NCI-H1417 treated with DMSO at 0.1 percent for 48 hours (cell line): ENCODE data around the gene GRK5.

ENCODE experiments used
- DNase-seq: peaks from one replicate; lab custom pipeline; 2025; lab: John Stamatoyannopoulos, UW

GRK5 gene

DNA sequence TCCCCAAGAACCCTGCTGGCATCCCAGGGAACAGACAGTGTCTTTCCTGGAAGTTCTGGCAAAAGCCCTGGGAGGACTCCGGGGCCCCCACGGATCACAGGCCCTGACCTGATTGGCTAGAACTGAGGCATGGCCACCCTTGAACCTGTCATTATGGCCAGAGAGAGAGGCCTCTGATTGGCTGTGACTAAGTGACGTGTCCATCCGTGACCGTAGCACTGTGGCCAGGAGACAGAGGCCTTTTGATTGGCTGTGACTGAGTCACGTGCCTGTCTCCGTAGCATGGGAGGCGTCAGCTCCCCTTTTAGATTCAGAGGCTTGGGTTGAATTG lies 171.3 kb downstream of the GRK5 start:
- DNase-seq, result no peak

DNA sequence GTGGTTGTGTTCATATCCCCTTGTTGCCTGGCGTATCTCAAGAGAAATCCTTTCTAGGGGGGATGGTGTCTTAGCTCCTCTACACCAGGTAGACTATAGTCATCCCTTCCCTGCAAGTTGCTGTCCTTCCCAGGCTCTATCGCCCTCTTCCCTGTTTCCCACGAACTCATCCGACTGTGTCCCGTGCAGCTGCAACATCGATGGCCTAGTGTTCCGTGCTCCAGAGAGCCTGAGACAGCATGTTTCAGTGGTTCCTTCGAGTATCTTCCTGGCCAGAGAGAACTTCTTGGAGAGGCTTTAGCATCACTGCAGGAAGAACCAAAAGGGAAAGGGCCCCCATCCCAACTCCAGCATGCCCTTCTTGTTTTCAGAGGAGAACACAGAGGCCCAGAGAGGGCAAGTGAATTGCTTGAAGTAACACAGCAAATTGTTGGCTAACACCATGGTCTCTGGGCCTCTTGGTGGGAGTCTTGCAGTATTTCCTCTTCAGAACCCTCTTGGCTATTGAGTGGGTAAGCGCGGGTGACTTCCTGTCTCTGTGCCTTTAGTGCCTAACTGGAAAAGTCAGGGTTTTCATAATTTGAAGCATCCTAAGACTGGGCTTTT lies 172.2 kb downstream of the GRK5 start:
- DNase-seq, result no peak

DNA sequence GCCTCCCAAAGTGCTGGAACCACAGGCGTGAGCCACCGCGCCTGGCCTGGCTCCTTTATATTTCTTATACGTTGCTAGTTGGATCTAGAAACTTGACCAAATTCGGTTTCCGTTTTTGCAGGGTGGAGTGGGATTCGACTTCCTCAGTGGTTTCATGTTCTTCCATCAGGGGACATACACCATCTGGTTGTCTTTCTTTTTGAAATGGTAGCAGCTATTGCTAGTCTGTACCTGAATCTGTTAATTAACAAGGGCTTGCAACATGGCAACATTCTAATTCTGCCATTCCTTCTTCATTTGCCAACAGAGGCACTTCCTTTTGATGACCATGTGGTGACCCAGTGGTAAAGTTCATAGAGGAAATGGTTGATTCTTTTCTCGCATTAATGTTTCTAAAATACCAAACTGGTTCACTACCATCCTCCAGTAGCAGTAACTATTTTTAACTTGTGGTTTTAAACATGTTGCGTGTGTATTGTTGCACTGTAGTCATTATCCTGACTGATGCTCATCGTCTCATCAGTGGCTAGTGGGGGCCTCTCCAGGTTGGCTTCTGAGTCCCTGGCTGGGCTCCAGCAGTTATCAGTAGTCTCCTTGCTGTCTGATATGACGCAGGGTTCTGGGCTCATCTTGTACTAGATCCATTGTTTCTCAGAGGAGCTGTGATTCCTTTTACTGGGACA lies 175.9 kb downstream of the GRK5 start:
- no peak for DNase-seq

DNA sequence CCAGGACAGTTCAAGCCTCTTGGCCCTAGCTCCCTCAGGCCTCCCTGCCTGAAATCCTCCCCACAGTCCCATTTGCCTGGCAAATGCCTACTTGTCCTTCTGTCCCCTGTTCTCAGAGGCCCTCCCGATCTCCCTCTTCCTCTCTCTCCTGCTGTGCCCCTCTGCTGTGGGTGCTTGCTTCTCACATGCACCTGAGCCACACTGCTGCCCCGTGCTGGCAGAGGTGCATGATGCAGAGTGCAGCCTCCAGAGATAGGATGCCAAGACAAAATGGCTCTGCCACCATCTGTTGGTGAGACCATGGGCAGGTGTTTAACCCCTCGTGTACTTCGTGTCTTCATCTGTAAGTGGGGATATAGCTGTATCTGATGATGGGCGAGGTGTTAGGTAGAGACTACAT lies 176.8 kb downstream of the GRK5 start:
- no peak for DNase-seq

DNA sequence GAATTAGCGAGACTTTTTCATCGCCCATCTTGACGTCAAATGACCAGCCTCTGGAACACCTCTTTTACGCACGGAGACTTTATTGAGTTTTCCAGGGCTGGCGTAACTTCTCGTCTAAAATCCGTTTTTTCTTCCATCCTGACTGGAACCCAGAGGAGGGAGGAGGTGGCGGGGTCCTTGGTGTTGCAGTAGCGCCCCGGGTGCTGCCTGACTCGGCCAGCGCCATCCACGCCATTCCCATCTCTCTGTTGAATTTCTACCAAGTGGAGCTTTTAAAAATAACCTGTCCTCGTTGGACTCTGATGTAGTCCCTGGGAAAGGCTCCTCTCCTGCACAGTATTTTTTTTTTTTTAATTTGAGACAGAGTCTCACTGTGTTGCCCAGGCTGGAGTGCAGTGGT lies 179.3 kb downstream of the GRK5 start:
- no peak for DNase-seq

DNA sequence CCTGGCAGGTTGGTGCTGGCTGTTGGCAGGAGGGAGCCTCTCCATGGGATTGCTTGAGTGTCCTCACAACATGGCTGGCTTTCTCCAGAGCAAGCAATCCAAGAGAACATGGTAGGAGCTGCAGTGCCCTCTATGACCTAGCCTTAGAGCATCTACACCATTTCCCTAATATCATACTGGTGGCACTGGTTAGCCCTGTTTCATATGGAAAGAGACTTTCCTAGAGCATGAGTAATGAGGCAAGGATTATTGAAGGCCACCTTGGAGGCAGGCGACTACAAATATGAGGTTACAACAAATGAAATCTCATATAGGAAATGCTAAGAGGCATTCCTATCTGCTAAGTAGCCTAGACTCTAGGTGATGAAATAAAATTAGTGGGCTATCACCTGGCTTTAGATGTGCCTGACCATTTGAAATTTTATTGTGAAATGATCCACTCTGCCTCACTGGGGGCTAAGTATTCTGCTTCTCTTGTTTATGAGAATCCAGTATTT lies 181.5 kb downstream of the GRK5 start:
- no peak for DNase-seq

DNA sequence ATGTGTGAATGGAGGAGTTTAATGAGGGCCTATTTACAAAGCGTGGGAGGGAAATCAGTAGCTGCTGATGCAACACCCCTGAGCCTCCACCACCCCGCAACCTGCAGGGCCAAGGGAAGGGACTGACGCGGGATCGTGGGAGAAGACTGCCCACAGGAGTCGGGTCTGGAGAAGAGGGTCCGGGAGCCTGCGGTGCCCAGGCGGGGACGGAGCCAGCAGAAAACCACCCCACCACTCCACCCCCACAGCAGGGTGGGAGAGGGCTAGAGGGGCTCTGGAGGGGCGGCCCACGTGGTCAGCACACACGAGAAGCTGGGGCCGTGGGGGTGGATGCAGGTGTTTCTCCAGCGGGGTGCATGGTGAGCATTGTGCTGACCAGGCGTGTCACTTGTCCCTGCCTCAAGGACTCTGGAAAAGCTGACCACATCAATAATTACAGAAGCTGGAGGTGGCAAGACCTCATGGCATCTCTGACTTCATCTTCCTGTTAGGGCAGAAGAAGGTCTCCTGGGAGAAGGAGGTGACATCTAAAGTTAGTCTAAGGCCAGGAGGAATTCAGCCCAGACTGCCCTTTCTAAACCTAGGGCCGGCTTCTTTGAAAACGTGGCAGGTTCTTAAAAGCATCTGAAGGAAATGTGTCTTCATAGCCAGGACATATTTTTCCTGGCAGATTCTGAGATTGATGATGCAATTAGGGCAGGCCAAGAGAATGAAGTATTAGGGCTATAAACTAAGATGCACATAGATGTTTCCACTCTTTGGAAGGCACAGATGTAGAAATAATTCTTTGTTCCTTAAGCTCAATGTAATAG lies 184.3 kb downstream of the GRK5 start:
- DNase-seq, result no peak

DNA sequence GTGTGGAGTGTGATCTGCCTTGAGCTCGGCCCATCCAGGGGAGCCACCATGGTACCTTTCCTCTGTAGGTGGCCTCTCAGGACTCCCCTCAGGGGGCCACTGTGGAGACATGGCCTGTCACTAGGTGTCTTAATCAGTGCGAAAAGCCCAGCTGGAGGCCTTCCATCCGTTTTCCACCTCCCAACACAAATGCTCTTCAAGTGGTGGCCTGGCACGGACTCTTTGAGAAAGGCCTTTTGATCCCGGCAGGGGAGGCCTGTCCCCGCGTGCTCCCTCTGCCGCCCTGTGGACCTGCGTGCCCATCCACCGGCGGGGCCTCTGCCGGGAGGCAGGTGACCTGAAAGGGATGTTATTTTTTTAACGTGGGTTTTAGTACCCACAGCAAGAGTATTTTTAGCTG lies 185.6 kb downstream of the GRK5 start:
- DNase-seq, result no peak

DNA sequence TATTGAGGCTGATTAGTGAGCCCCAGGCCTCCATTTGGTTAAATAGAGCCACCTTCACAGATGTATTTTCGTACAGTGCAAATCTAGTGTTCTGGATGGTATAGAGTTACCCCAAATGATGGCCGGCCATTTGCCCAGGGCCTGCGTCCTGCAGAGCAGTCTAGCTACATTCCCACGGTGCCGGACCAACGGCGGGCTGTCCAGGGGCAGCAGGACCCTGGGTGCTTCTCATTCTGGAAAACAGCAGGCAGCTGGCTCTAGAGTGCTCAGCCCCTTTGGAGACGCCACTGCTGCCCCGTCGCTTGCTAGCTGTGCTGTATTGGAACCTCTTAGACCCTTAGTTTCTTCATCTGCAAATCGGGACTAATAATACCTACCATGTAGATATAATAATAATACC lies 186.1 kb downstream of the GRK5 start:
- no peak for DNase-seq

DNA sequence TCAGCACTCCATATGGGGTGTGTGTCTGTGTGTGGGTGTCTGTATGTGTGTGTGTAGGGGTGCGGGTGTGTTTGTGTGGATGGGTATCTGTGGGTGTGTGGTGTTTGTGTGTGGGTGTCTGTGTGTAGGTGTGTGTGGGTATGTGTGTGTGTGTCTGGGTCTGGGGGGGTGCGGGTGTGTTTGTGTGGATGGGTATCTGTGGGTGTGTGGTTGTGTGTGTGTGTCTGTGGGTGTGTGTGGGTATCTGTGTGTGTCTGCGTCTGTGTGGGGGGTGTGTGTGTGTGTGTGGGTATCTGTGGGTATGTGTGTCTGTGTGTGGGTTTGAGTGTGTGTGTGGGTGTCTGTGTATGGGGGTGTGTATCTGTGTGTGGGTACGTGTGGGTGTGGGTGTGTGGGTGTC lies 186.5 kb downstream of the GRK5 start:
- no peak for DNase-seq

DNA sequence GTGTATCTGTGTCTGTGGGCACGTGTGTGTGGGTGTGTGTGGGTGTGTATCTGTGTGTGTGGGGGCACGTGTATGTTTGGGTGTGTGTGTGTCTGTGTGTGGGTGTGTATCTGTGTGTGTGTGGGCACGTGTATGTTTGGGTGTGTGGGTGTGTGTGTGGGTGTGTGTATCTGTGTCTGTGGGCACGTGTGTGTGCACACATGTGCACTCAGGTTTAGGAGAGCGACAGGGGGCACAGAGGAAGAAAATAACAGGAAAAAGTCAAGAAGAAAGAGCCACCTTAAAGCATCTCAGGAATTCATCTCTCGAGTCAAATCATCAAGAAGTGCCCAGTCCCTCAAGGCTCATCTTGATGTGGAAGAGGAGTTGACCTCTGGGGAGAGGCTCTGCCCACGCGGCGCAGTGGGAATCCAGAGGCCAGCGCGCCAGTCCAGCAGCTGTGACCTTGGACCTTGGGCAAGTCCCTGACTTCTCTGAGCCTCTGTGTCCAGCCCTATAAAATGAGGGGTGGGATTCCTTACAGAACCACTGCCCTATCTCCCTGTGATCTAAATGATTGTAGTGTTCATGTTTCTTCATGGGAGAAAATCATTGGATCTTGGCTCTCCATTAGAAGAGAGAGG lies 187.4 kb downstream of the GRK5 start:
- DNase-seq, result no peak

DNA sequence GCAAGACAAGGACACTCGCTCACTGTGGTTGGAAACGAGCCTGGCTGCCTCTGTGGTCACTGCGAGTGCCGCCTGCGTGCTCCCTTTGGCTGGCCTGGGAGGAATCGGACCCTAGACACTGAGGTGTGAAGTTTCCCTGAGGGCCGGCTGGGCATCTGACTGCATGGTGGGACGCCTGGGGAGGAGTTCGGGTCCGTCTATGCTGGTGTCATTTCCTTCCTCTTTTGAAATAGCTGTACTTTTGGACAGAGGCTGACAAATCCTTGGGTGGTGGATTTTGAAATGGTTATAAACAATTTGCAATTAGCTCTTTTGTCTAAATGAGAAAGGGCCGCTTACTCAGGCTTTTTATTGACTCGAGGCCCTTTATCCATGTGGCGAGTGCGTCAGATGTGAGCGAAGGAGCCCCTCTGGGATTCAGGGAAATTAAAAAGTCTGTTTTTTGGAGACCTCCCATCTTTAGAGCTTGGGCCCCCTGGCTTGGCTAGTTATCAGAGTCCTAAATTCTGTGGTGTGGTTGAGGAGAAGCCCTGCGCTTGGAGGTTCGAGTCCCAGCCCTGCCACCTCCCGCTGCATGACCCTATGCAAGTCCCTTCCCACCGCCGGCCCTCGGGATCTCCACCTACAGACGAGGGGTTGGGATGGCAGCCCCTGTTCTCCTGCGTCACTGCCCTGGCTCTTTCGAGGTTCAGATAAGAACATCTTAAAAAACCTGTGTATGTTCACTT lies 188.1 kb downstream of the GRK5 start:
- DNase-seq, result no peak

DNA sequence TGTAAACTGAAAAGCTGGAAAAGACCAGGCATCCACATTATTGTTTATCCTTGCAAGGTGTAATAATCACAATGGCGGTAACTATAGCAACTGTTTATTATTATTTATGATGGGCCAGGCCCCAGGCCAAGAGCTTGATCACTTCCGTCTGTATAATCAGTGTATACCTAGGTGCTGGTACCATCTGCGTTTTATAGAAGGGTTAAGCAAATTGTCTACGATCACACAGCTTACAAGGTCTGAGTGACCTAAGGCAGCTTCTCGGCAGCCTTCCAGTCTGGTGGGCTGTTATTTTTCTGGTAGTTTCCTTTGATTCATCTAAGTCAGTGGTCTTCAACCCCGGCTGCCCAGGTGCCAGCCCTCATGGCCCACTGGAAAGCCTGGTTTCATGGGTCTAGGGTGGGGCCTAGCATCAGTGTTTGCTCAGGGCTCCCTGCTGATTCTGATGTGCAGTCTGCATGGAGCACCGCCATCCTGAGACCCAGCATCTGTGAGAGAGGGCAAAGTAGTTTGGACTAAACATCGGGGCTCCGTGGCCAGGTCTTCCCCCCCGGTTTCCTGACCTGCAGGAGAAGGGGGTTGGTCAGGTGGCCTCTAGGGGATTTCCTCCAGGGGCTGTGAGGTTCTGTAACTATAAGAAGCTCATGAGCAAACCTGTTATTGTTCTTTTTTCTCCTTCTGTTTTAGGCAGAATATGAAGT lies 188.8 kb downstream of the GRK5 start:
- DNase-seq, result no peak

DNA sequence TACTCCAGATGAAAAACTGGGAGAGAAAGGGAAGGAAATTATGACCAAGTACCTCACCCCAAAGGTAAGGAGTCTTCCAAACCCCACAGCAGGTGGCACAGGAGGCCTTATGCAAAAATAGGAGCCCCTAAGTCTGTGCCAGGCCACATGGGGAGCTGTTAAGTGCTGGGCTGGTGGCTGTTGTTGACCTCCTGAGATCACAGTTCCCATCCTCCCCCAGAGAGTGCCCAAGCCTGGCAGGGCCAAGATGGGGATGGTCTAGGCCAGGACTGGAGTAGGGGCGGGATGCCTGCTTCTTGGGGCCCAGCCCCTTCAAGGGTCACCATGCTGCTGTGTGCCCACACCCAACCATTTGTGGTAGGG lies 189.3 kb downstream of the GRK5 start:
- DNase-seq, result no peak

DNA sequence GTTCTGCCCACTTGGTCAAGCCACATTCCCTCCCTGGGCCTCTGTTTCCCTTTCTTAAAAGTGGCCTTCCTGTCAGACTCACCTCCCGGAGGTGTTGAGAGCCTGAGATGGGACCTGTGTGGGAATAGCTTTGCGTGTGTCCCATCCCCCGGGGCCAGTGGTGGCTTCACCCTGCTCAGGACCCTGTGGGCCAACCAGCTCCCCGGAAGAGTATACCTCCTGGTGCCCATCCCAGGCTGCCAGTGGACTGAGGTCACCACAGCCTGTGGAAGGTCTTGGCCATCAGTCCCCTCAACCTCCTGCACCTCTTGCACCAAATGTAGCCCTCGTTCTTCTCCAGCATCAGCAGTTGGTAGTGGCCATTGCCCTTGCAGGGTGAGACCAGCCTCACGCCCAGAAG lies 190.0 kb downstream of the GRK5 start:
- DNase-seq, result no peak

DNA sequence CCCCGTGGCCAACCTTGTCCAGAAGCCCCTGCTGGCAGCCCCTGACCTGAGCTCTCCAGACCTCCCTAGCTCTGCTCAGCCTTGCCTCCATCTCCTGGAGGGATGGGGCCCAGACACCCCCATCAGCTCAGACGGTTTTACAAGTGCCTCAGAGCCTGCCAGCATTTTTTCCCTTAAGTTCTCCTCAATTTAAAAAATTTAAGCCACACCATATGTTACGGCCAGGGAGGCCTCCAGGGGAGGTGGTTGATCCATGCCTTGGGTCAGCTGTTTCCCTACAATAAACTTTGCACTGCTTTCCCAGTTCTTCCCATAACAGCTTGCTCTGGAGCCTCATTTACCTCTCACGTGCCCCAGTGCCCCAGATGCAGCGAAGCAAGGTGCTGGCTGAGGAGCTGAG lies 191.6 kb downstream of the GRK5 start:
- DNase-seq, result no peak

DNA sequence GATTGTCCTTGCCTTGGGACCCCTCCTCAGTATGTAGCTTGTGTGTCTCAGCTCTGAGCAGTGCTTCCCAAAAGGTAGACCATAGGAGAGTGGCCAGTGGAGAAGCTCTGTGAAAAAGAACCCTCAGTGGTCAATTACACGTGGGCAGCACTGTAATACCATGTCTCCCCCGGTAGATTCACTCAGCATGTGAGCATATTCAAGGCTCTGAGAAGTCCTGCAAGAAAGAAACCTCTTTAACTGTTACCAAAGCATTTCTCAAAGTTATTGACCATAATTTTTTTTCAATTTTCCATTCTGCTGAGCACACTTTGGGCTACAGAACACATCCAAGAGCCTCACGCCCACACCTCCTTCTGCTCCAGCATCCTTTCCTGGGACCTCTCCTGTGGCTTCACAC lies 192.1 kb downstream of the GRK5 start:
- no peak for DNase-seq

DNA sequence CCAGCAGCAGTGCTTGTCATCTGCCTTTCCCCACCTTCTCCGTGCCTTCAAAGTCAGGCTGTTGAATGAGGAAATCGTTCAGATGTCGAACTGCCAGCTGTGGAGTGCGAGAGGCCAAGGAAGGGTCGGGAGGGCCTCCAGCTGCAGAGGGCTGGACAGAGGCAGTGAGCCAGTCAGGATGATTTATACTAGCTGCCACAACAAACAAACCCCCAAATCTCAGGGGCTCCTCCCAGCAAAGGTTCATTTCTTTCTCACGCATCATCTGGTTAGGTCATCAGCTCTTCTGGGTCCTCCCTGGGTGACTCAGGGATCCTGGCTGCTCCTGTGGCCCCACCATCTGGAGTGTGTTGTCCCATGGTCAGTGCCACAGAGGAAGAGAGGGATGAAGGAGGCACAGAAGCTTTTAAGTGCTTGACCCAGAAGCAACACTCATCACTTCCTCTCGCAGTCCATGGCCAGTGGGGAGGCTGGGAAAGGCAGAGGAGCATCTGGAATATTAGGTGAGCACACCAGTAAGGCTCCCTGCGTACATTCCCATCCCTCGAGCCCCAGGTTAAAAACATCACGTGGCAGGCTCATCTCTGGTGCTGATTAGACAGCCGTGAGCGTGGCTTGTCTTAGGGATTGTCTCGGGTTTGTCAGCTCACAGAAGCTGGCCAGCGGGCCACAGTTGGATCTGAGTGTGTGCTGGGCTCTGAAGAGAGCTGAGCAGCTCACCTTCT lies 194.5 kb downstream of the GRK5 start:
- no peak for DNase-seq

DNA sequence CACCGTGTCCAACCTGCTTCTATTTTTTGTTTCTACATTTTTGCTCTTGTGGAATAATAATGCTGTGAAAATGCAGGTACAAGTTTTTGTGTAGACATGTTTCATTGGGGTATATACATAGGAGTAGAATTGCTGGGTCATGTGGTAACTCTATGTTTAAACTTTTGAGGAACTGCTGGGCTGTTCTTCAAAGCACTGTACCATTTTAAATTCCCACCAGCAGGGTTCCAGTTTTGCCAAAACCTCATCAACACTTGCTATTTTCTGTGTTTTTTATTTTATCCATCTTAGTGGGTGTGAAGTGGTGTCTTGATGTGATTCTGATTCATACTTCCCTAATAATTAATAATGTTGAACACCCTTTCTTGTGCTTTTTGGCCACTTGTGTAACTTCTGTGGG lies 196.6 kb downstream of the GRK5 start:
- no peak for DNase-seq

DNA sequence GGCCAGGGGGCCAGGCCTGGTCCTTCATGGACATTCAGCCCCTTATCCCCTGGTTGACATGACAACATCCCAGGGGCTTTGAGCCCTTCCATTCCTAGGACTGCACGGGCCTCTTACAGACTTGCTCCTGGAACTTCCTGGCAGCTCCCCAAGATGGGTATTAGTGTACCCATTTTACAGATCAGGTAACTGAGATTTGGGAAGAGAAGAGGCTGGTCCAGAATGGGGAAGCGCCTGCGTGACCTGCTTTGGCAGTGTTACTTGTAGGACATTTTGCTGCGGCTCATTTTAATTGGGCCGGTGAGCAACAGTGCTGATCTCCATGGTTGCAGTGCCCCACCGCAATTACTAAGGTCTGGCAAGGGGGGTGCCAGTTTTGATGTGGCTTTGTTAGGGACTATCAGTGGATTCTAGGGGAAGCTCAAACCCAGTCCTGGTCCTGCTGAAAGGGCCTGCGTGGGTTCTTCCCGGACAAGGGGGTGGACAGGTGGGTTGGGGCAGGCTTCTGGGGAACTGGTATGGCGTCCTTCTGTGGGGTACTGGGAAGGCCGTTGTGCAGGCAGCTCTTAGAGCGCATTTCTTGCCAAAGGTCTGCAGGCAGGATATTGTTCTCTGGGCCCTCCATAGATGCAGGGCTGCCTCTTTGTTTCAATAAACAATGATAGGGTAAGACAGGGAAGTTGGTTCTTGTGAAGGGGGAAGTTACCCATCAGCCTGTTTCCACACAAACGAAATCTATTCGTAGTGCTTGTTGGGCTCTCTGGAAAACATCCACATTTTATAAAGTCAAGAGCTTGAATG lies 197.5 kb downstream of the GRK5 start:
- no peak for DNase-seq
